HepG2 (cell line): ENCODE results near the gene PRR11. TPM values are rescaled to one million over a fixed set of nuclear protein-coding genes. Genes with fewer than 3 reads are reported as not detected.

Experiments used
- ATAC-seq: fragments of 200-7000 bp; cut with Tn5 transposase; 3 replicates; pipeline ENCODE4 v1.9.1; 2020; ENCODE audit warnings: mild to moderate bottlenecking, moderate library complexity
- BruUV-seq: library from RNA; stranded (reverse); fragments of 400-500 nt; replicated peaks from 2 replicates; lab custom pipeline; 2021; lab: Mats Ljungman, UMichigan
- CTCF ChIA-PET: fragments of 300-600 bp; formaldehyde crosslinking; extraction: SDS; loops from one replicate; lab custom pipeline; 2021; ENCODE audit warnings: low total read pairs, inconsistent platforms, low intra/inter-chr PET ratio; lab: Yijun Ruan, JAX
- POLR2A ChIA-PET: fragments of 350-600 bp; sonication (Branson Sonifier 250); formaldehyde crosslinking; loops from one replicate; lab custom pipeline; 2020; ENCODE audit warnings: antibody characterized with exemption, inconsistent platforms; lab: Yijun Ruan, JAX
- DNase-seq: peaks from one replicate; pipeline ENCODE4 v3.0.0-alpha.2; 2015; ENCODE audit warnings: low spot score
- FAIRE-seq: peaks from 3 replicates; lab custom pipeline; 2011; peaks lifted over from hg19 to GRCh38; lab: Jason Lieb, UNC
- H2AFZ ChIP-seq: one replicate; pipeline ENCODE4 v1.6.1; 2011; ENCODE audit warnings: low read length, inconsistent platforms
- H3K27ac ChIP-seq: fragments of 300-600 bp; 3 replicates; pipeline ENCODE4 v1.8.0; 2011; ENCODE audit warnings: mixed run types, mild to moderate bottlenecking, mixed read lengths, low read length, inconsistent platforms; ENCODE audit not compliant: insufficient read depth; ENCODE audit errors: extremely low read length
- H3K27me3 ChIP-seq, 2 experiments: fragments of 200-600 bp in 1 of 2; 2 replicates in 1 of 2; 3 replicates in 1 of 2; pipeline versions ENCODE4 v1.6.0 to v1.8.0; 2011; ENCODE audit warnings: low read length in 2 of 2, mild to moderate bottlenecking in 2 of 2, moderate library complexity in 2 of 2, inconsistent platforms in 1 of 2; ENCODE audit not compliant: insufficient read depth in 2 of 2, control insufficient read depth in 1 of 2
- H3K36me3 ChIP-seq, 2 experiments: fragments of 200-600 bp in 1 of 2; replicated peaks in 1 of 2; 2 replicates in 1 of 2; 3 replicates in 1 of 2; pipeline versions ENCODE4 v1.5.1 to v1.8.0; 2011; ENCODE audit warnings: low read length in 2 of 2, inconsistent platforms in 1 of 2; ENCODE audit not compliant: insufficient read depth in 2 of 2, control insufficient read depth in 1 of 2
- H3K4me1 ChIP-seq: 2 replicates; pipeline ENCODE4 v1.5.1; 2012; ENCODE audit warnings: low read length, inconsistent platforms; ENCODE audit not compliant: insufficient read depth
- H3K4me2 ChIP-seq: 2 replicates; pipeline ENCODE4 v1.6.0; 2011; ENCODE audit warnings: low read depth, low read length, inconsistent platforms
- H3K4me3 ChIP-seq, 3 experiments: fragments of 200-600 bp in 1 of 3; sonication (generic), shearing (Covaris generic) in 1 of 3; replicated peaks in 1 of 3; 2 replicates each; pipeline ENCODE4 v1.5.1; 2011 to 2016; ENCODE audit warnings: low read length in 3 of 3, inconsistent platforms in 2 of 3, low read depth in 2 of 3, mild to moderate bottlenecking in 2 of 3, control low read depth in 1 of 3, mixed read lengths in 1 of 3; ENCODE audit not compliant: insufficient read depth in 1 of 3
- H3K79me2 ChIP-seq: one replicate; pipeline ENCODE4 v1.6.1; 2011; ENCODE audit warnings: low read length, inconsistent platforms; ENCODE audit not compliant: insufficient read depth
- H3K9ac ChIP-seq: 2 replicates; pipeline ENCODE4 v1.6.0; 2011; ENCODE audit warnings: mild to moderate bottlenecking, low read depth, low read length, inconsistent platforms; ENCODE audit not compliant: insufficient read depth
- H3K9me3 ChIP-seq: 2 replicates; pipeline ENCODE4 v1.5.1; 2012; ENCODE audit warnings: mild to moderate bottlenecking, low read length
- H4K20me1 ChIP-seq: 2 replicates; pipeline ENCODE4 v1.6.0; 2011; ENCODE audit warnings: inconsistent platforms, mild to moderate bottlenecking, low read length, moderate library complexity; ENCODE audit not compliant: insufficient read depth
- SUZ12 ChIP-seq: fragments of 150-350 bp; IDR thresholded peaks from 2 replicates; pipeline ENCODE4 v1.6.1; 2014; ENCODE audit warnings: low read depth, low read length
- U2AF1 ChIP-seq: fragments of 200-400 bp; formaldehyde crosslinking; optimal IDR thresholded peaks from 2 replicates; pipeline ENCODE3; 2017; ENCODE audit warnings: mild to moderate bottlenecking, low read depth, low read length
- WGBS: methylation state at CpG from one replicate; pipeline ENCODE4 v1.1.6; 2017; ENCODE audit warnings: low lambda C conversion rate; 5-methylcytosine and 5-hydroxymethylcytosine counted together
- in situ Hi-C: cut with HindIII; loops from 2 replicates; pipeline ENCODE4 v1.10.0; 2017; ENCODE audit warnings: low pct_unique_long_range_greater_than_20kb; ENCODE audit not compliant: extremely low pct_ligation_motif_present
- intact Hi-C: fragments of 100-400 bp; cut with micrococcal nuclease; formaldehyde crosslinking; loops from one replicate; pipeline ENCODE4 v1.10.0; 2022; ENCODE audit not compliant: unreplicated experiment
- polyA plus RNA-seq, 8 experiments: library from polyadenylated mRNA; depleted of rRNA in 3 of 8; stranded (reverse) in 7 of 8; unstranded in 1 of 8; fragments of >200 nt; fragmentation: Illumina TruSeq in 4 of 8; extraction: Trizol in 4 of 8; gene quantifications; 2 replicates each; pipeline versions ENCODE4 v1.2.1 to v1.2.3, GENCODE V29; 2011 to 2016; ENCODE audit warnings: low read depth in 4 of 8, missing spikeins in 1 of 8, mixed read lengths in 1 of 8; ENCODE audit not compliant: insufficient read depth in 1 of 8
- total RNA-seq, 5 experiments: library from RNA; depleted of rRNA; stranded (reverse); fragments of >200 nt; fragmentation: Illumina TruSeq; extraction: Trizol; gene quantifications; 2 replicates each; pipeline ENCODE4 v1.2.3, GENCODE V29; 2016; ENCODE audit warnings: low read depth in 1 of 5
- TF ChIP-seq, protein P1 (sequence below): sonication (generic); formaldehyde crosslinking; IDR thresholded peaks from 2 replicates; pipeline ENCODE4 v1.4.0; 2020; ENCODE audit warnings: mild to moderate bottlenecking, low read depth, missing genetic modification reagents
- TF ChIP-seq, protein P2 (sequence below): sonication (generic); formaldehyde crosslinking; IDR thresholded peaks from 2 replicates; pipeline ENCODE4 v1.4.0; 2020; ENCODE audit warnings: missing genetic modification reagents, borderline replicate concordance
- TF ChIP-seq, protein P3 (sequence below): sonication (generic); formaldehyde crosslinking; IDR thresholded peaks from 2 replicates; pipeline ENCODE4 v1.4.0; 2020; ENCODE audit warnings: missing genetic modification reagents

Gene PRR11
- total and polyA plus RNA-seq, 2 of the 13 experiments (the other 11 are each of a cell fraction or from before 2014, with no cell fraction given): 35.7 to 39.2 TPM

GRCh38 chr17:59174671-59175070 lies 19.1 kb downstream of the PRR11 start (continued):
- TF ChIP-seq, protein P1, sequence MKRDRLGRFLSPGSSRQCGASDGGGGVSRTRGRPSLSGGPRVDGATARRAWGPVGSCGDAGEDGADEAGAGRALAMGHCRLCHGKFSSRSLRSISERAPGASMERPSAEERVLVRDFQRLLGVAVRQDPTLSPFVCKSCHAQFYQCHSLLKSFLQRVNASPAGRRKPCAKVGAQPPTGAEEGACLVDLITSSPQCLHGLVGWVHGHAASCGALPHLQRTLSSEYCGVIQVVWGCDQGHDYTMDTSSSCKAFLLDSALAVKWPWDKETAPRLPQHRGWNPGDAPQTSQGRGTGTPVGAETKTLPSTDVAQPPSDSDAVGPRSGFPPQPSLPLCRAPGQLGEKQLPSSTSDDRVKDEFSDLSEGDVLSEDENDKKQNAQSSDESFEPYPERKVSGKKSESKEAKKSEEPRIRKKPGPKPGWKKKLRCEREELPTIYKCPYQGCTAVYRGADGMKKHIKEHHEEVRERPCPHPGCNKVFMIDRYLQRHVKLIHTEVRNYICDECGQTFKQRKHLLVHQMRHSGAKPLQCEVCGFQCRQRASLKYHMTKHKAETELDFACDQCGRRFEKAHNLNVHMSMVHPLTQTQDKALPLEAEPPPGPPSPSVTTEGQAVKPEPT: no peak
- TF ChIP-seq U2AF1 (no peak), SUZ12 (no peak)

DNA sequence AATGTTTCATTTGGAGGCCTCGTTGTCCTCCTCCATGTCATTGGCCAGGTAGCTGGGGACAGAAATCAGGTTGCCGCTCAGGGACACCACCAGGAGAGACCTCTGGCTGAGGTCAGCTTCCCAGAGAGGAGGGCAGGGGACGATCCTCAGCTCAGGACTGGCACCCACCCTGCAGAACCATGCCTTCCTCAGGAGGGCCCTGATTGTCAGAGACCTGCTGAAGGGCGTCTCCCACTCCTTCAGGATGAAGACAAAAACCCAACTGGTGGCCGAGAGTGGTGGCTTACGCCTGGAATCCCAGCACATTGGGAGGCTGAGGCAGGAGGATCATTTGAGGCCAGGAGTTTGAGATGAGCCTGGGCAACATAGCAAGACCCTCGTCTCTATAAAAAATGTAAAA lies 19.5 kb downstream of the PRR11 start:
- FAIRE-seq (no peak), DNase-seq (no peak), ATAC-seq (no peak)
- Histone ChIP-seq H3K4me2 (no peak overlapping the region), H3K4me1 (no peaks in the 10 kb centered on the region), H3K27me3 (no peaks in the 10 kb centered on the region), H3K36me3 (peaks cover 12 to 62% of the 10 kb centered on the region in 2 experiments), H3K9ac (no peak overlapping the region), H3K9me3 (no peaks in the 10 kb centered on the region), H3K4me3 (no peak overlapping the region), H2AFZ (no peak overlapping the region), H3K79me2 (no peaks in the 10 kb centered on the region), H3K27ac (no peak overlapping the region), H4K20me1 (no peaks in the 10 kb centered on the region)
- TF ChIP-seq, protein P2, sequence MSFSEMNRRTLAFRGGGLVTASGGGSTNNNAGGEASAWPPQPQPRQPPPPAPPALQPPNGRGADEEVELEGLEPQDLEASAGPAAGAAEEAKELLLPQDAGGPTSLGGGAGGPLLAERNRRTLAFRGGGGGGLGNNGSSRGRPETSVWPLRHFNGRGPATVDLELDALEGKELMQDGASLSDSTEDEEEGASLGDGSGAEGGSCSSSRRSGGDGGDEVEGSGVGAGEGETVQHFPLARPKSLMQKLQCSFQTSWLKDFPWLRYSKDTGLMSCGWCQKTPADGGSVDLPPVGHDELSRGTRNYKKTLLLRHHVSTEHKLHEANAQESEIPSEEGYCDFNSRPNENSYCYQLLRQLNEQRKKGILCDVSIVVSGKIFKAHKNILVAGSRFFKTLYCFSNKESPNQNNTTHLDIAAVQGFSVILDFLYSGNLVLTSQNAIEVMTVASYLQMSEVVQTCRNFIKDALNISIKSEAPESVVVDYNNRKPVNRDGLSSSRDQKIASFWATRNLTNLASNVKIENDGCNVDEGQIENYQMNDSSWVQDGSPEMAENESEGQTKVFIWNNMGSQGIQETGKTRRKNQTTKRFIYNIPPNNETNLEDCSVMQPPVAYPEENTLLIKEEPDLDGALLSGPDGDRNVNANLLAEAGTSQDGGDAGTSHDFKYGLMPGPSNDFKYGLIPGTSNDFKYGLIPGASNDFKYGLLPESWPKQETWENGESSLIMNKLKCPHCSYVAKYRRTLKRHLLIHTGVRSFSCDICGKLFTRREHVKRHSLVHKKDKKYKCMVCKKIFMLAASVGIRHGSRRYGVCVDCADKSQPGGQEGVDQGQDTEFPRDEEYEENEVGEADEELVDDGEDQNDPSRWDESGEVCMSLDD (CRISPR knock-in tag): no peak
- TF ChIP-seq, protein P3, sequence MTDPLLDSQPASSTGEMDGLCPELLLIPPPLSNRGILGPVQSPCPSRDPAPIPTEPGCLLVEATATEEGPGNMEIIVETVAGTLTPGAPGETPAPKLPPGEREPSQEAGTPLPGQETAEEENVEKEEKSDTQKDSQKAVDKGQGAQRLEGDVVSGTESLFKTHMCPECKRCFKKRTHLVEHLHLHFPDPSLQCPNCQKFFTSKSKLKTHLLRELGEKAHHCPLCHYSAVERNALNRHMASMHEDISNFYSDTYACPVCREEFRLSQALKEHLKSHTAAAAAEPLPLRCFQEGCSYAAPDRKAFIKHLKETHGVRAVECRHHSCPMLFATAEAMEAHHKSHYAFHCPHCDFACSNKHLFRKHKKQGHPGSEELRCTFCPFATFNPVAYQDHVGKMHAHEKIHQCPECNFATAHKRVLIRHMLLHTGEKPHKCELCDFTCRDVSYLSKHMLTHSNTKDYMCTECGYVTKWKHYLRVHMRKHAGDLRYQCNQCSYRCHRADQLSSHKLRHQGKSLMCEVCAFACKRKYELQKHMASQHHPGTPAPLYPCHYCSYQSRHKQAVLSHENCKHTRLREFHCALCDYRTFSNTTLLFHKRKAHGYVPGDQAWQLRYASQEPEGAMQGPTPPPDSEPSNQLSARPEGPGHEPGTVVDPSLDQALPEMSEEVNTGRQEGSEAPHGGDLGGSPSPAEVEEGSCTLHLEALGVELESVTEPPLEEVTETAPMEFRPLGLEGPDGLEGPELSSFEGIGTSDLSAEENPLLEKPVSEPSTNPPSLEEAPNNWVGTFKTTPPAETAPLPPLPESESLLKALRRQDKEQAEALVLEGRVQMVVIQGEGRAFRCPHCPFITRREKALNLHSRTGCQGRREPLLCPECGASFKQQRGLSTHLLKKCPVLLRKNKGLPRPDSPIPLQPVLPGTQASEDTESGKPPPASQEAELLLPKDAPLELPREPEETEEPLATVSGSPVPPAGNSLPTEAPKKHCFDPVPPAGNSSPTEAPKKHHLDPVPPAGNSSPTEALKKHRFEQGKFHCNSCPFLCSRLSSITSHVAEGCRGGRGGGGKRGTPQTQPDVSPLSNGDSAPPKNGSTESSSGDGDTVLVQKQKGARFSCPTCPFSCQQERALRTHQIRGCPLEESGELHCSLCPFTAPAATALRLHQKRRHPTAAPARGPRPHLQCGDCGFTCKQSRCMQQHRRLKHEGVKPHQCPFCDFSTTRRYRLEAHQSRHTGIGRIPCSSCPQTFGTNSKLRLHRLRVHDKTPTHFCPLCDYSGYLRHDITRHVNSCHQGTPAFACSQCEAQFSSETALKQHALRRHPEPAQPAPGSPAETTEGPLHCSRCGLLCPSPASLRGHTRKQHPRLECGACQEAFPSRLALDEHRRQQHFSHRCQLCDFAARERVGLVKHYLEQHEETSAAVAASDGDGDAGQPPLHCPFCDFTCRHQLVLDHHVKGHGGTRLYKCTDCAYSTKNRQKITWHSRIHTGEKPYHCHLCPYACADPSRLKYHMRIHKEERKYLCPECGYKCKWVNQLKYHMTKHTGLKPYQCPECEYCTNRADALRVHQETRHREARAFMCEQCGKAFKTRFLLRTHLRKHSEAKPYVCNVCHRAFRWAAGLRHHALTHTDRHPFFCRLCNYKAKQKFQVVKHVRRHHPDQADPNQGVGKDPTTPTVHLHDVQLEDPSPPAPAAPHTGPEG (CRISPR knock-in tag): no peak
- intact Hi-C loops (no loop called here), in situ Hi-C loops (no loop called here)
- whole genome bisulfite sequencing: 97% methylated on average over 6 of the region's 7 CpGs
- no TSS peak for BruUV-seq
- ChIA-PET CTCF (no interaction called here), POLR2A (no interaction called here)
